GM23248 (cell line): Measurements from ENCODE around the gene TKTL2.

Experiments used
- EZH2 ChIP-seq: fragments of 200-600 bp; sonication (generic); IDR thresholded peaks from 2 replicates; pipeline ENCODE4 v1.6.1; 2018; ENCODE audit warnings: antibody characterized with exemption, mild to moderate bottlenecking; ENCODE audit not compliant: insufficient read depth, poor library complexity, severe bottlenecking
- EZH2phosphoT487 ChIP-seq: fragments of 200-600 bp; sonication (generic); IDR thresholded peaks from 2 replicates; pipeline ENCODE4 v1.6.1; 2018; ENCODE audit warnings: antibody characterized with exemption, moderate library complexity, mild to moderate bottlenecking, low read depth; ENCODE audit not compliant: insufficient read depth

DNA sequence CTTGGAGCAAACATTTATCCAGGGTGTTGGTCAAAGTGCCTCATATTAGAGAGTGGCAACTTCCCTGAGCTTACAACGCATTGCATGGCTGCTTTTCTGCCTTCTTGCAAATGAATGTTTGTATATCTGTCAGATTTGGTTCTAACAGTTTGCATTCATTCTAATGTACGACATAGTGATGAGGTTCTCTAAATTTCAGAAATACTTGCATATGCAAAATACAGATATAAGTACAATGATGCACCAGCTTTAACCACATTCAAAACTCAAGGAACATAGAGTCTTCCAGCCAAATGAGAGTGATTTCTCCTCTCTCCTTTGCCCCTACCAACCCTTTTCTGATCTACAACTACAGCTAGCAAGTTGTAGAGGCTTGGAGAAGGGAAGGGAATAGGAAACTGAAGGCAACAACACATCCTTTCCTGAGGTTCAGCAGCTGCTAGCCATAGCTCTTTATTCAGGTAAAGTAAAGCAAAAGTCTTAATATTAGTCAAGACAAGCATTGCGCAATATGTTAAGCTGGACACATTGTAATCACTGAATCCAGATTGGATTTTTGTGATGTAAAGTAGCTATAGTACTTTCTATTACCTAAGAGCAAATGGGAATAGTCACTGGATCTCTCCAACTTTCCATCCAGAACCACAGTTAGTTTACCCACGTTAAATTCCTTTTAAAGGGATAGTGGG, 6.3 kb downstream of the TKTL2 start:
- TF ChIP-seq EZH2phosphoT487 (no peak), EZH2 (no peak)
